Activated CD8-positive, alpha-beta memory T cell treated with anti-CD3 and anti-CD28 coated beads for 1 hour (primary cell): Measurements from ENCODE around the gene PEX14.

Experiments
- DNase-seq, 2 donors: peaks; one replicate each; pipeline ENCODE4 v3.0.0-alpha.2; 2020; ENCODE audit warnings: low read depth in 1 of 2; ENCODE audit errors: extremely low read depth in 1 of 2

The PEX14 gene

GRCh38 chr1:10515976-10516750 is 41.4 kb downstream of the PEX14 start:
- DNase-seq = no peak

GRCh38 chr1:10516925-10517676 is 42.4 kb downstream of the PEX14 start:
- no peak for DNase-seq

GRCh38 chr1:10517677-10517982 is 42.9 kb downstream of the PEX14 start:
- DNase-seq = no peak

GRCh38 chr1:10519016-10519417 is 44.3 kb downstream of the PEX14 start:
- DNase-seq = no peak

GRCh38 chr1:10520497-10520896 is 45.7 kb downstream of the PEX14 start:
- no peak for DNase-seq

GRCh38 chr1:10520952-10521351 is 46.2 kb downstream of the PEX14 start:
- no peak for DNase-seq

- no peak for DNase-seq
Observed at GRCh38 chr1:10521537-10522157, 46.9 kb downstream of the PEX14 start.

- DNase-seq = no peak
Observed at GRCh38 chr1:10522322-10522860, 47.6 kb downstream of the PEX14 start.

- no peak for DNase-seq
Observed at GRCh38 chr1:10525208-10525607, 50.5 kb downstream of the PEX14 start.

- DNase-seq = no peak
Observed at GRCh38 chr1:10528066-10529014, 53.6 kb downstream of the PEX14 start.

- DNase-seq = no peak
Observed at GRCh38 chr1:10529091-10529490, 54.3 kb downstream of the PEX14 start.

GRCh38 chr1:10529765-10530164 is 55.0 kb downstream of the PEX14 start:
- DNase-seq = no peak

GRCh38 chr1:10530281-10530740 is 55.6 kb downstream of the PEX14 start:
- no peak for DNase-seq

GRCh38 chr1:10530756-10531495 is 56.2 kb downstream of the PEX14 start:
- DNase-seq = no peak

GRCh38 chr1:10532362-10532761 is 57.6 kb downstream of the PEX14 start:
- no peak for DNase-seq

GRCh38 chr1:10534519-10534918 is 59.8 kb downstream of the PEX14 start:
- no peak for DNase-seq

GRCh38 chr1:10536133-10536770 is 61.5 kb downstream of the PEX14 start:
- no peak for DNase-seq

- no peak for DNase-seq
Observed at GRCh38 chr1:10537082-10537766, 62.5 kb downstream of the PEX14 start.
